Central memory CD8-positive, alpha-beta T cell (primary cell): ENCODE data around the gene MAD1L1.

Experiments
- ATAC-seq: fragments of 150-1000 bp; cut with Tn5 transposase; replicated peaks from 2 replicates; pipeline ENCODE4 v1.10.0; 2022; ENCODE audit warnings: mild to moderate bottlenecking, moderate FRiP score, moderate number of reproducible peaks; ENCODE audit not compliant: poor library complexity, severe bottlenecking; ENCODE audit errors: extremely low read depth
- DNase-seq, 2 donors: peaks; one replicate each; pipeline ENCODE4 v3.0.0; 2021; ENCODE audit warnings: low spot score in 2 of 2
- H3K27ac Mint-ChIP-seq: one replicate; pipeline ENCODE4 v1.8.0; 2022; ENCODE audit warnings: low read depth, mild to moderate bottlenecking, moderate library complexity, mixed read lengths
- H3K27me3 Mint-ChIP-seq: one replicate; pipeline ENCODE4 v1.8.0; 2022; ENCODE audit warnings: mixed read lengths
- H3K36me3 Mint-ChIP-seq: one replicate; pipeline ENCODE4 v1.8.0; 2022; ENCODE audit warnings: mild to moderate bottlenecking, moderate library complexity, mixed read lengths; ENCODE audit not compliant: insufficient read depth
- H3K4me1 Mint-ChIP-seq: one replicate; pipeline ENCODE4 v1.8.0; 2022; ENCODE audit warnings: mixed read lengths
- H3K4me3 Mint-ChIP-seq: one replicate; pipeline ENCODE4 v1.8.0; 2022; ENCODE audit warnings: mild to moderate bottlenecking, moderate library complexity, mixed read lengths
- H3K9me3 Mint-ChIP-seq: one replicate; pipeline ENCODE4 v1.8.0; 2022; ENCODE audit warnings: mixed read lengths

The MAD1L1 gene

GRCh38 chr7:2154831-2155230 lies 77.9 kb downstream of the MAD1L1 start:
- ATAC-seq (no peak), DNase-seq (no peak)
- Mint-ChIP-seq H3K9me3 (no peaks in the 10 kb centered on the region), H3K36me3 (peaks cover 2% of the 10 kb centered on the region), H3K4me3 (no peak overlapping the region), H3K27me3 (no peaks in the 10 kb centered on the region), H3K4me1 (peaks cover 5% of the 10 kb centered on the region), H3K27ac (no peak overlapping the region)

- H3K4me1 Mint-ChIP-seq = peaks cover 5% of the 10 kb centered on the region
- no peaks in the 10 kb centered on the region for H3K27me3 Mint-ChIP-seq
- peaks cover 2% of the 10 kb centered on the region for H3K36me3 Mint-ChIP-seq
- no peak overlapping the region for H3K4me3 Mint-ChIP-seq
- no peak overlapping the region for H3K27ac Mint-ChIP-seq
- DNase-seq (no peak), ATAC-seq (no peak)
- no peaks in the 10 kb centered on the region for H3K9me3 Mint-ChIP-seq
Measured at GRCh38 chr7:2154121-2154520, 78.6 kb downstream of the MAD1L1 start.

- no peaks in the 10 kb centered on the region for H3K27me3 Mint-ChIP-seq
- H3K4me3 Mint-ChIP-seq = no peak overlapping the region
- H3K27ac Mint-ChIP-seq = no peak overlapping the region
- ATAC-seq = no peak
- no peak for DNase-seq
- H3K9me3 Mint-ChIP-seq = no peaks in the 10 kb centered on the region
- H3K36me3 Mint-ChIP-seq = peaks cover 2% of the 10 kb centered on the region
- H3K4me1 Mint-ChIP-seq = peaks cover 5% of the 10 kb centered on the region
Measured at GRCh38 chr7:2152646-2153045, 80.1 kb downstream of the MAD1L1 start.

GRCh38 chr7:2151801-2152612 lies 80.7 kb downstream of the MAD1L1 start:
- DNase-seq = no peak
- Mint-ChIP-seq H3K4me3 (no peak overlapping the region), H3K4me1 (peaks cover 5% of the 10 kb centered on the region), H3K36me3 (peaks cover 2% of the 10 kb centered on the region), H3K9me3 (no peaks in the 10 kb centered on the region), H3K27me3 (no peaks in the 10 kb centered on the region), H3K27ac (no peak overlapping the region)
- ATAC-seq = no peak

GRCh38 chr7:2151237-2151636 lies 81.5 kb downstream of the MAD1L1 start:
- Mint-ChIP-seq H3K4me1 (peaks cover 5% of the 10 kb centered on the region), H3K4me3 (no peak overlapping the region), H3K27me3 (no peaks in the 10 kb centered on the region), H3K9me3 (no peaks in the 10 kb centered on the region), H3K36me3 (peaks cover 2% of the 10 kb centered on the region), H3K27ac (no peak overlapping the region)
- DNase-seq = no peak
- no peak for ATAC-seq

GRCh38 chr7:2150445-2150815 lies 82.3 kb downstream of the MAD1L1 start:
- Mint-ChIP-seq H3K4me1 (peaks cover 5% of the 10 kb centered on the region), H3K9me3 (no peaks in the 10 kb centered on the region), H3K36me3 (peaks cover 3% of the 10 kb centered on the region), H3K4me3 (no peak overlapping the region), H3K27ac (no peak overlapping the region), H3K27me3 (no peaks in the 10 kb centered on the region)
- no peak for ATAC-seq
- no peak for DNase-seq

GRCh38 chr7:2149672-2150444 lies 82.9 kb downstream of the MAD1L1 start:
- no peak for ATAC-seq
- Mint-ChIP-seq H3K36me3 (peaks cover 4% of the 10 kb centered on the region), H3K27me3 (no peaks in the 10 kb centered on the region)

GRCh38 chr7:2148814-2149213 lies 83.9 kb downstream of the MAD1L1 start:
- no peak for DNase-seq
- Mint-ChIP-seq H3K27me3 (no peaks in the 10 kb centered on the region), H3K4me1 (peaks cover 5% of the 10 kb centered on the region), H3K4me3 (no peak overlapping the region), H3K27ac (no peak overlapping the region), H3K36me3 (peaks cover 6% of the 10 kb centered on the region), H3K9me3 (no peaks in the 10 kb centered on the region)
- no peak for ATAC-seq

More at GRCh38 chr7:2149672-2150444, 82.9 kb downstream of the MAD1L1 start:
- Mint-ChIP-seq H3K9me3 (no peaks in the 10 kb centered on the region), H3K4me1 (peaks cover 5% of the 10 kb centered on the region), H3K4me3 (no peak overlapping the region), H3K27ac (no peak overlapping the region)
- DNase-seq = no peak

GRCh38 chr7:2148189-2148588 lies 84.6 kb downstream of the MAD1L1 start:
- no peak for ATAC-seq
- H3K4me1 Mint-ChIP-seq = peaks cover 5% of the 10 kb centered on the region
- H3K27ac Mint-ChIP-seq = no peak overlapping the region
- no peak overlapping the region for H3K4me3 Mint-ChIP-seq
- no peak for DNase-seq
- H3K36me3 Mint-ChIP-seq = peaks cover 10% of the 10 kb centered on the region
- H3K9me3 Mint-ChIP-seq = no peaks in the 10 kb centered on the region
- no peaks in the 10 kb centered on the region for H3K27me3 Mint-ChIP-seq

GRCh38 chr7:2146676-2147472 lies 85.9 kb downstream of the MAD1L1 start:
- ATAC-seq = no peak
- Mint-ChIP-seq H3K9me3 (no peaks in the 10 kb centered on the region), H3K27ac (no peak overlapping the region), H3K36me3 (peaks cover 10% of the 10 kb centered on the region), H3K4me1 (peaks cover 5% of the 10 kb centered on the region), H3K27me3 (no peaks in the 10 kb centered on the region), H3K4me3 (no peak overlapping the region)
- no peak for DNase-seq

GRCh38 chr7:2145835-2146580 lies 86.7 kb downstream of the MAD1L1 start:
- Mint-ChIP-seq H3K4me1 (peaks cover 5% of the 10 kb centered on the region), H3K27ac (no peak overlapping the region), H3K4me3 (no peak overlapping the region), H3K36me3 (peaks cover 10% of the 10 kb centered on the region), H3K9me3 (no peaks in the 10 kb centered on the region), H3K27me3 (no peaks in the 10 kb centered on the region)
- no peak for DNase-seq
- no peak for ATAC-seq

- ATAC-seq = no peak
- DNase-seq = no peak
- H3K4me1 Mint-ChIP-seq = peaks cover 5% of the 10 kb centered on the region
- H3K4me3 Mint-ChIP-seq = no peak overlapping the region
- no peak overlapping the region for H3K27ac Mint-ChIP-seq
- H3K9me3 Mint-ChIP-seq = no peaks in the 10 kb centered on the region
- H3K27me3 Mint-ChIP-seq = no peaks in the 10 kb centered on the region
- H3K36me3 Mint-ChIP-seq = peaks cover 8% of the 10 kb centered on the region
Measured at GRCh38 chr7:2144926-2145325, 87.8 kb downstream of the MAD1L1 start.
